ENCODE measurements around the gene FAM149A.

Gene FAM149A

DNA sequence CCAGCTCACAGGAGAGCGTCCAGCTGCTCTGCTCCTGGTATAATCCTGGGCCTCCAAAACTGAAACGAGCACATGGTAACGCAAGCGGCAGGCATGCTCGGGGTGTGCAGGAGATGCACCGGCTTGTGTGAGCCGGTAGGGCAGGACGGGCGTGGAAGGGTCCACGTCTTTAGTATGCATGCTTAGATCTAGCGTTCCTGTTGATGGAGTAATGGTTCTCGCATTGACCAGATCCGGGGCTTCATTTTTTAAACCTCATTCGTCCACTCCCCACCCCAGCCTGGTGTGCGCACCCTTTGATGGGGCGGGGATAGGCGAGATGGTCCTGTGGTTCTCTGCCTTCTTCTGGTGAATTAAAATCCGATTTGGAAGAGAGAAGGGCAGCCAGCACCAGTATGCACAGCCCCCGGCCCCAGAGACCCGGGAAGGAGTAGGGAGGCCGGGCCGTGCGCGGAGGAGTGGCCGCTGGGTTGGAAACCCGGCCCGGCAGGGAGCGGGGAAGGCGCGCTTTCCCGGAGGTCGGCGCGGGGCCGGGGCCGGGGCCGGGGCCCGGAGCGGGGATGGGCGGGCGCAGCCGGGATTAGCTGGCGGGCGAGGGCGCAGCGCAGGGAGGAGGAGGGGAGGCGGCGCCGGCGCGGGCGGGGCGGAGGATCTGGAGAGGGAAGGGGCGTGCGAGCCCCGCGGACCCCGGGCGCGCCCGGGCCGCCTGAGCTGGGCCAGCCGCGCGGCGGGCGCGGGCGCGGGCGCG, 39.9 kb downstream of the FAM149A start:
- H3K4me3 ChIP-seq (ENCODE audit: low read depth, low read length) = peak overlapping the region; percentile 45
- peak; percentile 26 for DNase-seq (ENCODE audit: low read depth)
- no peak for TF ChIP-seq CTCF (IDR thresholded peaks at IDR 0.05; ENCODE audit: insufficient read depth, low read depth, low read length, missing control alignments)

DNA sequence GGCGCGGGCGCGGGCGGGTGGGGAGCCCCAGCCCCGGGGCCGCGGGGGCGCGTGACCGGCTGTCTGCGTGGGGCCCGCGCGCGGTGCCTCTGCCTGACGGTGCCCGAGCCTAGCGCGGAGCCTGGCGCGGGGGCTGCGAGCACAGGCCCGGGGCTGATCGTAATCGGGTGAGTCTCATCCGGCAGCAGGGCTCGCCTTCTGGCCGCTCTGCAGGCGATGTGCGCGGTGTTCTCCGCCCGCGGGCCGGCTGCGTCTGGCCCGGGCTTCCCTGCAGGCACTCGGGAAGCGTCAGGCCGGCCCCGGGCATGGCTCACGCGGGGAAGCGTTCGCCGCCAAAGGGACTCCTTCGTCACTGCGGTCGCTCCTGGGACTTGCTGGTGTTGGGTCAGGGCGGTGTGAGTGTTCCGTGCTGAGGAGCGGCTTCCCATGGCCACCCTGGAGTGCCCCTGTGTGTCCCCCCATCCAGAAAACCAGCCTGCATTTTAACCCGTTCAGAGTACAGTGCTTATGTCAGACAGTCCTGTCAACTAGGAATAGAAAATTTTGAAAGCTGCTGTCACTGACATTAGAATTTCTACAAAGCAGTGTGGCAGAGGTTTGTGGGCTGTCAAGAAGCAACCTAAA, 40.6 kb downstream of the FAM149A start:
- DNase-seq (ENCODE audit: low read depth) = peak; percentile 24

GRCh38 chr4:186146458-186146857, 42.0 kb downstream of the FAM149A start:
- no peak for TF ChIP-seq CTCF (IDR thresholded peaks at IDR 0.05; ENCODE audit: insufficient read depth, low read depth, low read length, missing control alignments)
- H3K4me3 ChIP-seq (ENCODE audit: low read depth, low read length) = no peak overlapping the region
- DNase-seq (ENCODE audit: low read depth) = no peak

More for the DNA sequence above, 40.6 kb downstream of the FAM149A start:
- H3K4me3 ChIP-seq (ENCODE audit: low read depth, low read length) = no peak overlapping the region
- TF ChIP-seq CTCF (IDR thresholded peaks at IDR 0.05; ENCODE audit: insufficient read depth, low read depth, low read length, missing control alignments) = no peak

DNA sequence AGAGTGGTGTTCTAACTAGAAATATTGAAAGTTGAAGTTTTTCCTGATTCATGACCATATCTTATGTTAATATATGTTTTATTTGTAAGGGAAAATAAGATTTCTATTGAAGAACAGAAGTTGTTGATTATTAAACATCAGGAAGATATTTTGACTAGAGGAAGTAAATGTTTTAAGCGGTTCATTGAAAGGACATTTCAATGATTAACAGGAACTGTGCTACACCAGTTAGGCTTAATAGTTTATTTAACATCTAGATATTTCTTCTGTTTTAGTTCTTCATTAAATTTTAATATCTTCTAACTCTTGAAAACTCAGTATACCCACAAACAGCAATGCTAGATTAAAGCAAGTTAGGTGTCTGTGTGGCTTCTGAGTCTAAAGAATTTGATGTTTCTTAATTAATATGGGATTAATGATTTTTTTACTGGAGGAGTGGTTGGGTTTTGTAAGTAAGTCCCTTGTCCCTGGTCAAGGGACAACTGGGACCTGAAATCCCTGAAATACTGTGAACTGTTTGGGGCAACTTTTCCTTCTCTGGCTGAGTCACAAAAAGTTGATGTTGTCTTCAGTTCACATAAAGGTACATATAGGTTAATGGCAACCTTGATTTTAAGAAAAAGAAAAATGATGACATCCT, 44.0 kb downstream of the FAM149A start:
- H3K4me3 ChIP-seq (ENCODE audit: low read depth, low read length) = no peak overlapping the region
- no peak for DNase-seq (ENCODE audit: low read depth)
- no peak for TF ChIP-seq CTCF (IDR thresholded peaks at IDR 0.05; ENCODE audit: insufficient read depth, low read depth, low read length, missing control alignments)

GRCh38 chr4:186149872-186150271, 45.4 kb downstream of the FAM149A start:
- no peak overlapping the region for H3K4me3 ChIP-seq (ENCODE audit: low read depth, low read length)
- DNase-seq (ENCODE audit: low read depth) = peak; percentile 31
- peak; percentile 63 for TF ChIP-seq CTCF (IDR thresholded peaks at IDR 0.05; ENCODE audit: insufficient read depth, low read depth, low read length, missing control alignments)

DNA sequence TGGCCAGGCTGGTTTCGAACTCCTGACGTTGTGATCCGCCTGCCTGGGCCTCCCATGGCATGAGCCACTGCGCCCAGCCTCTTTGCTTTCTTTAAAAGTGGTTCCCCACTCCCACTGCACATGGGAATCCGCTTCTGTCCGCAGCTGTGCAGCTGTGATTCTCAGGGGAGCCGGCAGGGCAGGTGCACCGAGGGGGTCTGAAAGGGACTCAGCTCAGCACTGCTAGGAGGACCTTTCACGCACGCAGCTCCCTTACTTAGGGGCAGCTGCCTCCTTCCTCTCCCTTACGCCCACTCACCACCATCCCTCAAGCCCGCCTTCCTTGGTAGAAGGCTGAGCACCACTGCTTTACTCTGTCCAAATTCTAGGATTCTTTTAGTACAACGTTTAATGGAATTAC, 46.4 kb downstream of the FAM149A start:
- H3K4me3 ChIP-seq (ENCODE audit: low read depth, low read length) = no peak overlapping the region
- TF ChIP-seq CTCF (IDR thresholded peaks at IDR 0.05; ENCODE audit: insufficient read depth, low read depth, low read length, missing control alignments) = no peak
- DNase-seq (ENCODE audit: low read depth) = no peak

Data from GM12865 (cell line).